IMR-90 (cell line): Measurements from ENCODE around the gene CENPP. TPM values are rescaled to one million over a fixed set of nuclear protein-coding genes. Genes with fewer than 3 reads are reported as not detected.
A peak's percentile ranks its signal among the peaks of the same experiment; 100 is the strongest.

Source experiments
- ATAC-seq: fragments of 200-7000 bp; cut with Tn5 transposase; 2 replicates; pipeline ENCODE4 v1.9.1; 2020; ENCODE audit warnings: low read depth, mild to moderate bottlenecking, moderate library complexity
- BruUV-seq: library from RNA; stranded (reverse); fragments of 400-500 nt; replicated peaks from 2 replicates; lab custom pipeline; 2021; lab: Mats Ljungman, UMichigan
- CTCF ChIA-PET: fragments of 300-600 bp; formaldehyde crosslinking; extraction: SDS; loops from one replicate; lab custom pipeline; 2021; ENCODE audit warnings: antibody characterized with exemption; lab: Yijun Ruan, JAX
- POLR2A ChIA-PET: fragments of 300-600 bp; sonication (Branson Sonifier 250); formaldehyde crosslinking; loops from one replicate; lab custom pipeline; 2022; ENCODE audit warnings: antibody characterized with exemption; ENCODE audit not compliant: unreplicated experiment; lab: Charles Lee
- DNase-seq: peaks from one replicate; pipeline ENCODE4 v3.0.0; 2013
- H2AFZ ChIP-seq: replicated peaks from 2 replicates; pipeline ENCODE3; 2013; ENCODE audit warnings: low read length, mild to moderate bottlenecking; ENCODE audit not compliant: poor library complexity
- H2AK5ac ChIP-seq: 2 replicates; pipeline ENCODE4 v1.6.1; 2013; ENCODE audit warnings: low read depth, low read length, inconsistent platforms
- H2AK9ac ChIP-seq: replicated peaks from 2 replicates; pipeline ENCODE3; 2013; ENCODE audit warnings: mild to moderate bottlenecking, low read depth, low read length, moderate library complexity; ENCODE audit not compliant: poor library complexity
- H2BK120ac ChIP-seq: 2 replicates; pipeline ENCODE4 v1.6.1; 2013; ENCODE audit warnings: low read depth, low read length, inconsistent platforms
- H2BK15ac ChIP-seq: 3 replicates; pipeline ENCODE4 v1.6.1; 2013; ENCODE audit warnings: low read depth, low read length, inconsistent platforms
- H2BK20ac ChIP-seq: 2 replicates; pipeline ENCODE4 v1.6.1; 2013; ENCODE audit warnings: low read depth, mild to moderate bottlenecking, inconsistent platforms, low read length, moderate library complexity
- H2BK5ac ChIP-seq: 2 replicates; pipeline ENCODE4 v1.6.1; 2013; ENCODE audit warnings: mild to moderate bottlenecking, low read depth, low read length, inconsistent platforms; ENCODE audit not compliant: poor library complexity, severe bottlenecking
- H3K14ac ChIP-seq: replicated peaks from 2 replicates; pipeline ENCODE4 v1.6.1; 2013; ENCODE audit warnings: low read depth, low read length, inconsistent platforms
- H3K18ac ChIP-seq: 2 replicates; pipeline ENCODE4 v1.6.1; 2013; ENCODE audit warnings: low read depth, low read length, control low read depth
- H3K23ac ChIP-seq: 2 replicates; pipeline ENCODE4 v1.6.1; 2013; ENCODE audit warnings: low read depth, low read length, inconsistent platforms
- H3K27ac ChIP-seq: 2 replicates; pipeline ENCODE4 v1.5.1; 2013; ENCODE audit warnings: mild to moderate bottlenecking, control low read depth, low read length; ENCODE audit not compliant: insufficient read depth
- H3K27me3 ChIP-seq: 2 replicates; pipeline ENCODE4 v1.6.1; 2013; ENCODE audit warnings: low read length; ENCODE audit not compliant: control insufficient read depth, insufficient read depth
- H3K36me3 ChIP-seq: 2 replicates; pipeline ENCODE4 v1.6.1; 2013; ENCODE audit warnings: low read length, mixed read lengths; ENCODE audit not compliant: control insufficient read depth, insufficient read depth
- H3K4ac ChIP-seq: 2 replicates; pipeline ENCODE4 v1.6.1; 2013; ENCODE audit warnings: low read depth, low read length, inconsistent platforms
- H3K4me1 ChIP-seq: 2 replicates; pipeline ENCODE4 v1.6.1; 2013; ENCODE audit warnings: low read length, mixed read lengths; ENCODE audit not compliant: control insufficient read depth, insufficient read depth
- H3K4me2 ChIP-seq: 2 replicates; pipeline ENCODE4 v1.6.1; 2013; ENCODE audit warnings: low read depth, mild to moderate bottlenecking, control low read depth, low read length, moderate library complexity
- H3K4me3 ChIP-seq: 2 replicates; pipeline ENCODE4 v1.5.1; 2013; ENCODE audit warnings: low read depth, mild to moderate bottlenecking, control low read depth, low read length, moderate library complexity; ENCODE audit not compliant: insufficient read depth
- H3K56ac ChIP-seq: 2 replicates; pipeline ENCODE4 v1.6.1; 2013; ENCODE audit warnings: low read length, inconsistent platforms; ENCODE audit not compliant: insufficient read depth; ENCODE audit errors: extremely low read depth
- H3K79me1 ChIP-seq, 2 experiments: 2 replicates each; pipeline ENCODE4 v1.6.1; 2013; ENCODE audit warnings: low read length in 2 of 2, inconsistent platforms in 1 of 2, low read depth in 1 of 2
- H3K9ac ChIP-seq: 2 replicates; pipeline ENCODE4 v1.6.1; 2013; ENCODE audit warnings: low read depth, low read length, control low read depth
- H3K9me1 ChIP-seq: 2 replicates; pipeline ENCODE4 v1.6.1; 2013; ENCODE audit warnings: low read length, inconsistent platforms; ENCODE audit not compliant: insufficient read depth
- H3K9me3 ChIP-seq: 2 replicates; pipeline ENCODE4 v1.6.1; 2013; ENCODE audit warnings: low read length; ENCODE audit not compliant: control insufficient read depth, insufficient read depth
- H4K20me1 ChIP-seq: 2 replicates; pipeline ENCODE4 v1.6.1; 2013; ENCODE audit warnings: low read length, inconsistent platforms; ENCODE audit not compliant: insufficient read depth
- H4K5ac ChIP-seq: 2 replicates; pipeline ENCODE4 v1.6.1; 2013; ENCODE audit warnings: mild to moderate bottlenecking, low read depth, low read length, control low read depth
- H4K8ac ChIP-seq, 2 experiments: 2 replicates each; pipeline ENCODE4 v1.6.1; 2013; ENCODE audit warnings: low read depth in 2 of 2, low read length in 2 of 2, control low read depth in 1 of 2, inconsistent platforms in 1 of 2
- H4K91ac ChIP-seq: 2 replicates; pipeline ENCODE4 v1.6.1; 2013; ENCODE audit warnings: low read depth, low read length, inconsistent platforms; ENCODE audit not compliant: insufficient read depth
- BHLHE40 ChIP-seq: fragments of 150-350 bp; IDR thresholded peaks from 2 replicates; pipeline ENCODE4 v1.6.1; 2016; ENCODE audit warnings: mild to moderate bottlenecking, low read depth, low read length
- CEBPB ChIP-seq: IDR thresholded peaks from 2 replicates; pipeline ENCODE4 v1.6.1; 2012; ENCODE audit warnings: low read depth, low read length, improper control_type of control experiment
- CHD1 ChIP-seq: IDR thresholded peaks from 2 replicates; pipeline ENCODE4 v1.6.1; 2012; ENCODE audit warnings: low read depth, low read length, improper control_type of control experiment
- CTCF ChIP-seq: conservative IDR thresholded peaks from 2 replicates; pipeline ENCODE4 v1.5.1; 2012; ENCODE audit warnings: mild to moderate bottlenecking, low read depth, low read length, improper control_type of control experiment
- FOS ChIP-seq: fragments of 150-350 bp; IDR thresholded peaks from 2 replicates; pipeline ENCODE4 v1.6.1; 2016; ENCODE audit warnings: low read depth, low read length
- MAFK ChIP-seq: IDR thresholded peaks from 2 replicates; pipeline ENCODE4 v1.6.1; 2012; ENCODE audit warnings: low read depth, low read length, improper control_type of control experiment
- MAZ ChIP-seq: IDR thresholded peaks from 2 replicates; pipeline ENCODE4 v1.6.1; 2012; ENCODE audit warnings: low read depth, mild to moderate bottlenecking, low read length, improper control_type of control experiment, moderate library complexity, borderline replicate concordance
- NFE2L2 ChIP-seq: fragments of 150-350 bp; IDR thresholded peaks from 2 replicates; pipeline ENCODE4 v1.6.1; 2016; ENCODE audit warnings: low read depth, mild to moderate bottlenecking, low read length
- POLR2A ChIP-seq: IDR thresholded peaks from 2 replicates; pipeline ENCODE4 v1.6.1; 2012; ENCODE audit warnings: mild to moderate bottlenecking, low read depth, low read length
- RAD21 ChIP-seq: IDR thresholded peaks from 2 replicates; pipeline ENCODE4 v1.6.1; 2012; ENCODE audit warnings: low read length, improper control_type of control experiment
- RCOR1 ChIP-seq: IDR thresholded peaks from 2 replicates; pipeline ENCODE4 v1.6.1; 2012; ENCODE audit warnings: mild to moderate bottlenecking, low read length, improper control_type of control experiment; ENCODE audit not compliant: insufficient replicate concordance
- RFX5 ChIP-seq: IDR thresholded peaks from 2 replicates; pipeline ENCODE4 v1.8.0; 2012; ENCODE audit warnings: low read depth, mild to moderate bottlenecking, low read length, moderate library complexity
- USF2 ChIP-seq: fragments of 150-350 bp; IDR thresholded peaks from 2 replicates; pipeline ENCODE4 v1.6.1; 2017; ENCODE audit warnings: mild to moderate bottlenecking, antibody characterized with exemption, low read length, low read depth
- WGBS, 2 experiments: methylation state at CpG; one replicate each; pipeline versions ENCODE4 v1.1.5 to v1.1.7; 2013; ENCODE audit warnings: missing lambda C conversion rate in 2 of 2; ENCODE audit not compliant: insufficient read length in 1 of 2; ENCODE audit errors: extremely low coverage in 2 of 2; 5-methylcytosine and 5-hydroxymethylcytosine counted together
- dilution Hi-C: fragments of 300-500 bp; cut with HindIII; formaldehyde crosslinking; loops from one replicate; pipeline ENCODE4 v1.14.3; 2018; ENCODE audit warnings: low sequenced_read_pairs; ENCODE audit not compliant: unreplicated experiment
- in situ Hi-C: fragments of 300-500 bp; cut with MboI; formaldehyde crosslinking; loops from 3 replicates; pipeline ENCODE4 v1.14.3; 2019; ENCODE audit warnings: low sequenced_read_pairs, inconsistent platforms, mixed read lengths
- intact Hi-C: fragments of 100-400 bp; cut with micrococcal nuclease; formaldehyde crosslinking; loops from 2 replicates; pipeline ENCODE4 v1.10.0; 2022
- polyA plus RNA-seq, 3 experiments: library from polyadenylated mRNA; depleted of rRNA; stranded (reverse); fragments of >200 nt; gene quantifications; 2 replicates each; pipeline ENCODE4 v1.2.3, GENCODE V29; 2012; ENCODE audit warnings: low replicate concordance in 1 of 3
- total RNA-seq: library from RNA; depleted of rRNA; stranded (reverse); fragments of >200 nt; gene quantifications from 2 replicates; pipeline ENCODE4 v1.2.3, GENCODE V29; 2012
- TF ChIP-seq, protein P1 (sequence below): fragments of 150-350 bp; IDR thresholded peaks from 2 replicates; pipeline ENCODE4 v1.6.1; 2016; ENCODE audit warnings: low read depth, mild to moderate bottlenecking, low read length, moderate library complexity, borderline replicate concordance

Gene CENPP
- total and polyA plus RNA-seq, 2 of the 4 experiments (the other 2 are of a cell fraction), result 1.4 to 2.0 TPM

DNA sequence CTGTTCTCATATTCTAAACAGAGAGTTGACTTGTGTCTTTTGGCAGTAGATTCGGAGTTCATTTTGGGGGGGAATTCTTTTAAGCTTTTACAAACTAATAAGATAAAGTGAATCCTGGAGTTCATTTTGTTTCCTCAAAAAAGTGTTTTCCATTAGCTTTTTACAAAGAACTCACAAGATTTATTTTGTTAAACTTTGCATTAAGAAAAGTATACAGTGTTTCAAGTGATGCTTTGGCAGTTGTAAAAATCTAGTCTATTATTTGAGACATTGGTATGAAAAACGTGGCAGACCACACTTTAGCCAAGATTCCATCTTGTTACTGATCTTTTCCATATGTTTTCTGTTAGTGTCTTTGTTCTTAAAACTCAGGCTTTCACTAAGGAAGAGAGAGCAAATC, 99.7 kb downstream of the CENPP start:
- Histone ChIP-seq H3K9ac (no peak overlapping the region), H2BK15ac (no peak overlapping the region), H4K91ac (no peak overlapping the region), H3K14ac (no peak overlapping the region), H2AK9ac (no peak overlapping the region), H4K20me1 (no peaks in the 10 kb centered on the region), H3K4me3 (no peak overlapping the region), H3K4ac (no peak overlapping the region), H2BK20ac (no peak overlapping the region), H2AFZ (no peak overlapping the region), H2BK5ac (peak overlapping the region; percentile 53), H3K4me1 (peaks cover 8% of the 10 kb centered on the region), H4K5ac (no peak overlapping the region), H3K56ac (no peak overlapping the region), H3K9me1 (peaks cover 2% of the 10 kb centered on the region; the same call in 1 of the 2 replicates), H3K23ac (no peak overlapping the region), H3K18ac (no peak overlapping the region), H2BK120ac (no peak overlapping the region), H3K27ac (peak overlapping the region; percentile 62; the same call in 1 of the 2 replicates), H3K36me3 (no peaks in the 10 kb centered on the region), H3K4me2 (no peak overlapping the region), H3K79me1 (no peaks in the 10 kb centered on the region), H3K27me3 (no peaks in the 10 kb centered on the region), H3K9me3 (no peaks in the 10 kb centered on the region), H4K8ac (no peak overlapping the region; a peak in 1 of 4 replicates), H2AK5ac (no peak overlapping the region)
- no TSS peak for BruUV-seq
- dilution Hi-C loops (no loop called here), intact Hi-C loops (no loop called here), in situ Hi-C loops (no loop called here)
- ChIA-PET POLR2A (no interaction called here), CTCF (interaction anchor here (1.0 kb wide), 1 partner anchor 156 kb away, joined by 3 read pairs; no protein-coding TSS in a partner anchor)
- ATAC-seq, result peak; percentile 50
- DNase-seq, result peak; percentile 65
- TF ChIP-seq POLR2A (no peak), FOS (no peak), BHLHE40 (no peak), CHD1 (no peak), RCOR1 (no peak), NFE2L2 (no peak), USF2 (no peak), CTCF (no peak), CEBPB (no peak), RAD21 (no peak), RFX5 (no peak), MAZ (no peak), MAFK (no peak)
- TF ChIP-seq, protein P1, sequence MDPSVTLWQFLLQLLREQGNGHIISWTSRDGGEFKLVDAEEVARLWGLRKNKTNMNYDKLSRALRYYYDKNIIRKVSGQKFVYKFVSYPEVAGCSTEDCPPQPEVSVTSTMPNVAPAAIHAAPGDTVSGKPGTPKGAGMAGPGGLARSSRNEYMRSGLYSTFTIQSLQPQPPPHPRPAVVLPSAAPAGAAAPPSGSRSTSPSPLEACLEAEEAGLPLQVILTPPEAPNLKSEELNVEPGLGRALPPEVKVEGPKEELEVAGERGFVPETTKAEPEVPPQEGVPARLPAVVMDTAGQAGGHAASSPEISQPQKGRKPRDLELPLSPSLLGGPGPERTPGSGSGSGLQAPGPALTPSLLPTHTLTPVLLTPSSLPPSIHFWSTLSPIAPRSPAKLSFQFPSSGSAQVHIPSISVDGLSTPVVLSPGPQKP, result no peak
- no CpG with 5 or more reads among the region's 2 CpGs for WGBS, 2 experiments
